Adrenal gland (tissue), 5 donors: ENCODE data around the gene PTPRD.

Experiments
- CTCF ChIP-seq, 6 experiments: fragments of 450-650 bp in 4 of 6; fragments of 200-600 bp in 2 of 6; sonication (generic) in 1 of 6; IDR thresholded peaks; 1 replicate in 5 of 6; 2 replicates in 1 of 6; pipeline versions ENCODE4 v1.5.1 to v1.8.0; 2016 to 2021; ENCODE audit warnings: antibody characterized with exemption in 6 of 6, mild to moderate bottlenecking in 2 of 6, moderate library complexity in 1 of 6
- POLR2A ChIP-seq, 2 donors: fragments of 450-650 bp; IDR thresholded peaks; one replicate each; pipeline ENCODE4 v1.6.1; 2017; ENCODE audit warnings: antibody characterized with exemption in 2 of 2, mild to moderate bottlenecking in 2 of 2, moderate library complexity in 1 of 2
- donor health status: DM: no; HTN: no; CAD: no.

- TF ChIP-seq POLR2A (IDR thresholded peaks at IDR 0.05) (no peak), CTCF (IDR thresholded peaks at IDR 0.05) (no peak)
Observed at GRCh38 chr9:9963841-9964240, 649.0 kb downstream of the PTPRD start.
